NCI-H82 (cell line): ENCODE data around the gene TUBB2B.

ENCODE experiments used
- DNase-seq: peaks from one replicate; lab custom pipeline; 2025; lab: John Stamatoyannopoulos, UW

Gene TUBB2B

GRCh38 chr6:3232017-3232945 is 4.8 kb upstream of the TUBB2B start:
- peak; percentile 63 for DNase-seq

- peak; percentile 95 for DNase-seq
These were observed 4.0 kb upstream of the TUBB2B start for GRCh38 chr6:3231247-3232016.

- DNase-seq, result peak; percentile 70
These were observed 3.4 kb upstream of the TUBB2B start for GRCh38 chr6:3230900-3231246.

- no peak for DNase-seq
These were observed 2.9 kb upstream of the TUBB2B start for GRCh38 chr6:3230256-3230882.

- peak; percentile 68 for DNase-seq
These were observed 2.2 kb upstream of the TUBB2B start for GRCh38 chr6:3229566-3230178.

- DNase-seq, result peak; percentile 69
These were observed 1.5 kb upstream of the TUBB2B start for GRCh38 chr6:3228771-3229565.

- peak; percentile 67 for DNase-seq
These were observed 706 bp upstream of the TUBB2B start for GRCh38 chr6:3228046-3228671.

- peak; percentile 85 for DNase-seq
These were observed 731 bp downstream of the TUBB2B start for GRCh38 chr6:3226481-3227362.

GRCh38 chr6:3226042-3226441 is 1.4 kb downstream of the TUBB2B start:
- DNase-seq, result no peak

- DNase-seq, result no peak
These were observed 4.9 kb downstream of the TUBB2B start for GRCh38 chr6:3222506-3223038.

- DNase-seq, result no peak
These were observed 5.9 kb downstream of the TUBB2B start for GRCh38 chr6:3221578-3221977.

- DNase-seq, result no peak
These were observed 7.1 kb downstream of the TUBB2B start for GRCh38 chr6:3220366-3220765.

GRCh38 chr6:3218266-3218665 is 9.2 kb downstream of the TUBB2B start:
- no peak for DNase-seq

- DNase-seq, result no peak
These were observed 10.2 kb downstream of the TUBB2B start for GRCh38 chr6:3217286-3217685.

- no peak for DNase-seq
These were observed 12.6 kb downstream of the TUBB2B start for GRCh38 chr6:3214898-3215297.

GRCh38 chr6:3213334-3213695 is 14.1 kb downstream of the TUBB2B start:
- no peak for DNase-seq

GRCh38 chr6:3212261-3212660 is 15.2 kb downstream of the TUBB2B start:
- DNase-seq, result no peak

GRCh38 chr6:3211681-3212080 is 15.8 kb downstream of the TUBB2B start:
- no peak for DNase-seq

GRCh38 chr6:3210024-3210610 is 17.3 kb downstream of the TUBB2B start:
- DNase-seq, result no peak
